HT-29 (cell line): ENCODE measurements around the gene PC. TPM values are rescaled to one million over a fixed set of nuclear protein-coding genes. Genes with fewer than 3 reads are reported as not detected.
A peak's percentile ranks its signal among the peaks of the same experiment; 100 is the strongest.

Source experiments
- DNase-seq: peaks from one replicate; pipeline ENCODE4 v3.0.0-alpha.2; 2015; ENCODE audit warnings: low spot score
- total RNA-seq: library from RNA; depleted of rRNA; stranded (reverse); fragments of >200 nt; shearing (Covaris generic); gene quantifications from 2 replicates; pipeline ENCODE4 v1.2.3, GENCODE V29; 2014

Gene PC
- total RNA-seq, 1 experiment from 2014 or later, result 48.8 TPM

GRCh38 chr11:66910669-66911068 is 47.5 kb downstream of the PC start:
- no peak for DNase-seq

- DNase-seq, result no peak
These were observed 48.2 kb downstream of the PC start for GRCh38 chr11:66910016-66910415.

- no peak for DNase-seq
These were observed 49.0 kb downstream of the PC start for GRCh38 chr11:66909181-66909580.

GRCh38 chr11:66907751-66908630 is 50.2 kb downstream of the PC start:
- DNase-seq, result peak; percentile 41

GRCh38 chr11:66906061-66906733 is 52.0 kb downstream of the PC start:
- DNase-seq, result peak; percentile 21

GRCh38 chr11:66905631-66906030 is 52.6 kb downstream of the PC start:
- no peak for DNase-seq

- no peak for DNase-seq
These were observed 53.1 kb downstream of the PC start for GRCh38 chr11:66904981-66905521.

GRCh38 chr11:66904561-66904960 is 53.6 kb downstream of the PC start:
- no peak for DNase-seq

- peak; percentile 66 for DNase-seq
These were observed 54.1 kb downstream of the PC start for GRCh38 chr11:66904055-66904454.

GRCh38 chr11:66902486-66903177 is 55.6 kb downstream of the PC start:
- no peak for DNase-seq

GRCh38 chr11:66901964-66902390 is 56.2 kb downstream of the PC start:
- DNase-seq, result no peak

- DNase-seq, result no peak
These were observed 64.0 kb downstream of the PC start for GRCh38 chr11:66894141-66894540.

GRCh38 chr11:66892911-66893310 is 65.3 kb downstream of the PC start:
- no peak for DNase-seq

GRCh38 chr11:66891851-66892660 is 66.1 kb downstream of the PC start:
- peak; percentile 89 for DNase-seq

GRCh38 chr11:66889960-66890359 is 68.2 kb downstream of the PC start:
- DNase-seq, result no peak

GRCh38 chr11:66888282-66888681 is 69.9 kb downstream of the PC start:
- DNase-seq, result no peak

- no peak for DNase-seq
These were observed 70.7 kb downstream of the PC start for GRCh38 chr11:66887526-66887925.

- DNase-seq, result no peak
These were observed 71.4 kb downstream of the PC start for GRCh38 chr11:66886671-66887221.

- no peak for DNase-seq
These were observed 72.2 kb downstream of the PC start for GRCh38 chr11:66885950-66886440.

GRCh38 chr11:66885469-66885868 is 72.7 kb downstream of the PC start:
- DNase-seq, result no peak

GRCh38 chr11:66884443-66884842 is 73.7 kb downstream of the PC start:
- no peak for DNase-seq
